ENCODE data around the gene SPOCK3.
"Not testable (repeated sequence)": the region's sequence is repeated elsewhere in the genome, so short reads cannot be mapped to it uniquely, and the experiment has no call there.

The SPOCK3 gene

DNA sequence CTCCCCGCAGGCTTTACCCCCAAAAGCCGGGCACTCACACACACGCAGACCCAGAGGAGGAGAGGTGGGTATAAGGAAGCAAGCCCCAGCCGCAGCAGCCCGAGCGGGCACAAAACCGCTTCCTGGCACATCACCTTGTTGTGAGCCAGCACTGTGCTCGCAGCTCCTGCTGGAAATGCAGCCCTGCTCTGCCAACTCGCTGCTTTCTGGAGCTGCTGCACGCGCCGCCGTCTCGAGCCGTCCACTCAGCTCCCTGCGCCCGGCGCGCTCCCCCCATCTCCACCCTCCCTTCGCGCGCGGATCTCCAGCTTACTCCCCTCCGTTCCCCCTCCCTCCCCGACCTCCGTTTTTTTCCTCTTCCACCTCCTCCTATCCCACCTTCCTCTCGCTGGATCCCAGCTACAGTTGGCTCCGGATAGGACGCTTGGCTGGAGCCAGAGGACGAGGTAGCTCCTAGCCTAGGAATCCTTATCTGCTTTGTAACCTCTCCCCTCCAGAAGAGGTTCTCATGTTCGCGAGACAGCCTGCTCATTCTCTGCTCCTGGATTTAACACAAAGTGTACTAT is at the start of gene SPOCK3:
SPOCK3 (minus strand) TSS at position 179 of the 566 bp plus-strand sequence.
- no peak for DNase-seq

DNA sequence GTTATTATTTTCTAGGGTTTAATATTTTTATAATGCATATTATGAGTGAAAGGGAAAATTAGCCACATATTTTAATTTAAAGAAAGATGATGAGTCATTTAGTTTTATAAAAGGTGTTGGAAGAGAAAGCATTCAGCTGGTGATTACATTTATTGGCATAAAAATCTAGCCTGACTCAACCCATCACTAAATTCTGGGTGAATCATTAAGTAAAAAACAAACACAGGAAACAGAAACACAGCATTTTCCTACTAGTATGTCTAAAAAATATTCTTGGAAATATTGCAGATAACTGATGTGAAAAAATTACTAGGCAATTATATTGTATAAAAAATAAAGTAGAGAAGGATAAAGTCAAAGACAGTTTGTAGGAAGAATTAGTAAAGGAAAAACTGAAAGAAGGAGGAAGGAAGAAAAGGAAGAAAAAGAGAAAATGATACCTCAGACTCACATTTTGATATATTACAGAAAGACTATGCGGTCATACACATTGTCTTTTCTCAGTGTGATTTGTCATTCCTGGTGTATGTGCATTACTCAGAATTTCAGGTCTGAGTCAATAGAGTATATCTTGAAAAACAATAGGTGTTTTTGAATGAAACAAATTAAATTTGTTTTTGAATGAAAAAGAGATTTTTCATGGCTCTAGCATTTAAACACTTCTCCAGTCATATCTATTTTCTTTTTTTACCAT is 48.0 kb upstream of the SPOCK3 start:
- no peak for DNase-seq

DNA sequence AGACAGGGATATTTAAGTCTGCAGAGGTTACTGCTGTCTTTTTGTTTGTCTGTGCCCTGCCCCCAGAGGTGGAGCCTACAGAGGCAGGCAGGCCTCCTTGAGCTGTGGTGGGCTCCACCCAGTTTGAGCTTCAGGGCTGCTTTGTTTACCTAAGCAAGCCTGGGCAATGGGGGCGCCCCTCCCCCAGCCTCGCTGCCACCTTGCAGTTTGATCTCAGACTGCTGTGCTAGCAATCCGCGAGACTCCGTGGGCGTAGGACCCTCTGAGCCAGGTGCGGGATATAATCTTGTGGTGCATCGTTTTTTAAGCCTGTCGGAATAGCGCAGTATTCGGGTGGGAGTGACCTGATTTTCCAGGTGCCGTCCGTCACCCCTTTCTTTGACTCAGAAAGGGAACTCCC is 47.3 kb upstream of the SPOCK3 start:
- not testable (repeated sequence) for DNase-seq

DNA sequence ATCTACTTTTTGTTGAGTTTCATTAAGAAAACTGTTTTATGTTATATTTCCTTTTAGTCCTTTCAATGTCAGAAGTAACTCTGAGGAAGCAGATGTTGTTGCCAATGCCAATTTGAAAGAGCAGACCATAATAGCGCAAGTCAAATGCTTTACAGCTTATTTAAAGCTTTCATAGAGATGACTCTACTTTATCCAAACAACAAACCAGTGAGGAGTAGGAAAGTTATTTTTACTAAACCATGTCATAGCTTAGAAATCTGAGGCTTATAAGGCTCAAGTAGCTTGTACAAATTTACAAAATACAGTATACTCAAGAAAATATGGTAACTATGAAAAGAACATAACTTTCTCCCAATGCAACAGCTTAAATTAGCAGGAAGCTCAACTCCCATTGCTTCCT is 40.1 kb upstream of the SPOCK3 start:
- no peak for DNase-seq

DNA sequence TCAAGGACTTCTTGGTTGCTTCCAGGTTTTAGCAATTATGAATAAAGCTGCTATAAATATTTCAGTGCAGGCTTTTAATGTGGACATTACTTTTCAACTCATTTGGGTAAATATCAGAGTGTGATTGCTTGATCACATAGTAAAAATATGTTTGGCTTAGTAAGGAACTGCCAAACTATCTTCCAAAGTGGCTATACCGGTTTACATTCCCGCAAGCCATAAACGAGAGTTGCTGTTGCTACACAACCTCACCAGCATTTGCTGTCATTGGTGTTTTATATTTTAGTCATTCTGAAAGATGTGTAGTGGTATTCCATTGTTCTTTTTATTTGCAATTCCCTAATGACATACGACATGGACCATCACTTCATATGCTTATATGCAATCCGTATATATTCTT is 30.9 kb upstream of the SPOCK3 start:
- DNase-seq, result no peak

DNA sequence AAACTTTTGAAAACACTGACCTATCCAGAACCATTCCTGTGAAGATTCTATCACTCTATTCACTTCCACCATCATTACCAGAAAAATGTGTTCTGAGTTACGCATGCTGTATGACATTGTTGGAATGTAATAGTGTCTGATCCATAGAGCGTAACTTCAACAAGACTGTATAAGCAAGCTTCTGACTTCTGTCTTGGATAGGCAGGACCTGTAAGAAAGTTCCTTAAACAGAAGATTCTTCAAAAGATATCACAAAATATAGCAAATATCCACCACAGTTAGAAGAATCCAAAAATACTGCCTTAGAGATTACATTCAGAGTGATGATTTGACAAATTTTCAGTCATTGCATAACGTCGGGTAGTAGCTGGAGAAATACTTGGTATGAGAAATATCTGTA is 14.0 kb upstream of the SPOCK3 start:
- DNase-seq, result no peak

DNA sequence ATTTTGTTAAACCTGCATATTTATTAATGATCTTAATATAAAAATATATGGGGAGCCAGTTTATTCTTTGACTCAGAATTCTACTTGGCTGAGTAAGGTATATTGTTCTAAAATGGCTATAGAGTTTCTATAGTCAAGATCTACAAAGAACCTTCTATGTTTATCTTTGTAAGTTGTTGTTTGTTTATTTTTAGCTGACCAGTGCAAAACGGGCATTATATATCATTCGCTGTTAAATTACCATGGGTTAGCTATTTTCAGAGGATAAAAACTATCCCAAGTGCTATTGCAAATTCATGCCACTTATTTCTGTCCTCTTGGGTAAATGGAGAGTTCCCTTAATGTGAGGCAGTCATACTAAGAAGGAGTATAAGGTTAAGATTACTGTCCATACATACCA is 5.3 kb upstream of the SPOCK3 start:
- DNase-seq, result no peak

DNA sequence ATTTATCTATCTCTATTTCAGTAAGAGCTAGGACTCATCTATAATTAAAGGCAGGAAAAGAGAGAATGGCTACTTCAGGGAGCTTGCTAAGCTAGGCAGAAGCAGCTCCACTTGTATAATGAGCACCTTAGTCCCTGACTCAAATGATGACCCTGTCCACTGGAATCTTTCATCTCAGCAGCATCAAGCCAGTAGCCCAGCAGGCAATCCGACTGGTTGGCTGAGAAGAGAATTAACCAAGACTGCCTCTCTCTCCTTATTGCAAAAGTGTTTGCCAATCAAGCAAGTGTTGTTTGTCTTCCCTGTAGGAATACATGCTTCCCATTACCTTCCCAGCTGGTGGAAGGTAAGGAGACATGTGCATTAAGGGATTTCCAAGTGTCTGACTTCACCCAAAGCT is 3.9 kb upstream of the SPOCK3 start:
- no peak for DNase-seq

DNA sequence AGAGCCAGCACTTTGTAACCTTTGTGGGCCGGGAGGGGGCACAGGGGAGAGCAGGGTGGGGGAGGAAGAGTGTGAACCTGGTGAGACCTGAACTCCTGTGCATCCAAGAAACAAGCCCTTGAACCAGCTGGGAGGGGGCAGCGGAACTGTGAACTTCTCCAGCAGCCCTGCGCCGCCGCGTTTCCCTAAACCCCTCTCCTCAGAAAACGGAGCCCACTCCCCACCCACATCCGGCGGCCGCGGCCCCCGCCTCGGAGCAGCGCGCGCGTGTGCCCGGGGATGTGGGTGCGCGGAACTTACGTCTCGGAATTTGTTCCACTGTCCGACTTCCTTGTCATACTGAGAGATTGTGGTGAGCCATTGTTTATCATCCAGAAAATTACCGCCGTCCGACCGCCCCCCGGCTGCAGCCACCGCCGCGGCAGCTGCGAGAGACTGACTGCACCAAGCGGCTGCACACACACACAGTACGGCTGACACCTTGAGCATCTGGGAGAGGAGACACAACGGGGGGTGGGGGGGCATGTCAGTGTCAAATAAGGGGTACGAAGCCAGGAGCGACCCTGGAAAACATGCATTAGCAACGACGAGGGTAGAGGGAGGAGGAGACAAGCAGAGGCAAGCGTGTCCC is 494 bp downstream of the SPOCK3 start:
- DNase-seq, result no peak

DNA sequence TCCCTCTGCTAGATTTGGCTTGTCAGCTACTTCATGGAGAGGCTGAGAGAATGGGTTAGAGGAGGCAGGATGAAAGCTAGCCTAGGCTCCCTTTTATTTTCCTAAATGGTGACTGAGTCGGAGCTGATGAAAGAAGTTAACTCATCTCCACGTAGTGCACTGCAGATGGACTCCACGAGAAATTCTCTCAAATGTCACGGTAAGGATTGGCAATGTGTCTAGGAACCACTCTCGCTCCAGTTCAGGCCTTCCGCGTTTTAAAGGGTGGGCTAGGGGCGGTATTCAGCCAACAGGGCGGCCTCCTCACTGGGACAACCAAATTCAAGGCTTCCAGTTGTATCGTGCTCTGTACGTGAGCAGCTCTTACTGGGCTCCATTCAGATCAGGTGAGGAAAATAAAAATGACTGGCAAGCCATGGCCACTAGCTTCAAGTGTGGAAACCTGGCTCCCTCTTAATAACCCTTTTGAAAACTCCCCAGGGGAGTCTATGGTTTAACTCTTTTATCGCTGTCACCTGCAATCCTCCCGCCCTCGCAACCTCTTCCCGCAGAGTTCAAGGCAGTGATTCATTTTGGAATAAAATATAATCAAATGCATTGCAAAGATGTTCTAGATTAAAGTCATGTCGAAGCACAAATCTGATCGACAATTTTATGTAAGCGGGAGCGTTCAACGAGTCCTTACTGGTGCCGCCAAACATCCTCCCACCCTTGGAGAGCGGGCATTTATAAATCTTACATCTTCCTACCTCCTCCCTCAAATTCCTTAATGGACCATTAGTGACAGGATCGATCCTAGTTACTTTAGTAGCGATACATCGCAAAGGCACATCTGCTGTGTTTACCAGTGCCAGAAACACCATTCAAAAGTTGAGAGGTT is 1.2 kb downstream of the SPOCK3 start:
- no peak for DNase-seq

DNA sequence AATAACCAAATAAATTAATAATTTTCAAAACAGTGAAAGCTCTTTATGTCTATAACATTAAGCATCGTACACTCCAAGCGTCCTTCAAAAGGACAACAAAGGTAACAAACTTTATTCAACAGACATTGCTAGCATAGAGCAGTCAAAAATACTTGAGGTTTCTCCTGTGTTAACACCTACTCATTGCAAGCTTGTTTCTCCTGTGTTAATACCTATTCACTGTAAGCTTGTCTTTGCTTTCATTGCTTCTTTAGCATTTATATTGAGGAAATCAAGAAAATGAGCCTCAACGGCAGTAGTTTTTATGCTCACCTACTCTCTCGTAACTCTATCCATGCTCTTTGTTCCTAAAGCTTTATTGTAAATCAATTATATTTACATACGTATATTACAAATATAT is 3.5 kb downstream of the SPOCK3 start:
- DNase-seq, result no peak

DNA sequence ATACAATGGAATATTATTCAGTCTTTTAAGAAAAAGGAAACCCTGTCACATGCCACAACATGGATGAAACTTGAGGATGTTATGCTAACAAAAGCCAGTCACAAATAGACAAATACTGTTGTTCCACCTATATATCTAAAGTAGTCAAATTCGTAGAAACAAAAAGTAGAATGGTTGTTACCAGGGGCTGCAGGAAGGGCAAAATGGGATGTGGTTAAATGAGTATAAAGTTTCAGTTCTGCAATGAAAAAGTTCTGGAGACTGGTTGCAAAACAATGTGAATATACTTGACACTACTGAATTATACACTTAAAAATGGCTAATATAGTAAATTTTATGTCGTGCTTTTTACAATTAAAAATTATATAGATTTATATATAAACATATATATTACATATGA is 12.2 kb downstream of the SPOCK3 start:
- DNase-seq, result peak; percentile 2

DNA sequence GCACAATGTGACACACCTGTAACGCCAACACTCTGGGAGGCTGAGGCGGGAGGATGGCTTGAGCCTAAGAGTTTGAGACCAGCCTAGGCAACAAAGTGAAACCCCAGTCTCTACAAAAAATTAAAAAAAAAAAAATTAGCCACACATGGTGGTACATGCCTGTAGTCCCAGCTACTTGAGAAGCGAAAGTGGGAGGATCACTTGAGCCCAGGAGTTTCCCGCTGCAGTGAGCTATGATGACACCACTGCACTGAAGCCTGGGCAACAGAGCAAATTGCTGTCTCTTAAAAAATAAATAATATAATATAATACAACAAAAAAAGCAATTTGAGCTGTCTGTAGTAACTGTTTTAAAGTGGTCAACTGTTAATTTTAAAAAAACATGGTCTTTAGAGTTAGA is 13.2 kb downstream of the SPOCK3 start:
- DNase-seq, result no peak

DNA sequence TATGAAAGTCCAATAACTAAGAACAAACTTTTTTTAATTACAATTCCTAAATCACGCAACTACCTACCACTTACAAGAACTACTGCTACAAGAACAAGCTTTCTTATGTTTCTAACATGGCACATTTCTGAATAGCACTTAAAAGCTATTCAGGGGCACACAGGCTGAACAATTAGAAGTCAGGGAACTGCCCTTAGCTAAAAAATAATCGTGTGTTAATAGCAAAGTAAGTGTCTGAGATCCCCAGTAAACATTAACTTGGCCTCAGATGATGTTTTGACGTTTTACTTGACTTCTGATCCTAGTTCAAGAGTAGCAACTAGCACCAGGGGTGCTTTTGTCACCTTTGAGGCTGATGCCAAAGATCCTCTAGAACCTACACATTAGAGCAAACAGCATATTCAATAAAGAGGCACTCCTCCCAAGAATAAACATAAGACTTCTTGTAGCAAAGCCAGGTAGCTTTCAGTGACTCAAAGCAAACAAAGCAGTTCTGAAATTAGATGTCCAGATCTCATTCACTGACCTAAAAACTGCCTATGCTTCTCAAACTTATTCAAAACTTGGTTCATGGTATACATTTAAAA is 16.2 kb downstream of the SPOCK3 start:
- DNase-seq, result no peak

DNA sequence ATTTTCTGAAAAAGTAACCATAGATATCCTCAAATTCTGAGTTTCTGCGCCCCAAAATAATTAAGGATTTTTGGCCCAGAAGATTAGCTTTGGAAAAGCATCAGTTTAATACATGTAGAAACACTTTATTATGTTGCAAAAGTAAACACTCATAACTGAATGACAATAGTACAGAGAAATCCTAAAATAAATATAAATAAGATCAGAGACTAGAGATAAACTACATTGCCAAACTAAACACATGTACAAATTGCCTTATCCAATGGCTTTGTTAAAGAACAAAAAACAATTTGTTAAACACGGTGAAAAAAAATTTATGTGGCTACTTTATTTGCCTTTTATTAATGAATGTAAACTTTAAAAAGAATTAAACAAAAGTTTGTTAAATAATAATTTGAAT is 17.5 kb downstream of the SPOCK3 start:
- no peak for DNase-seq

DNA sequence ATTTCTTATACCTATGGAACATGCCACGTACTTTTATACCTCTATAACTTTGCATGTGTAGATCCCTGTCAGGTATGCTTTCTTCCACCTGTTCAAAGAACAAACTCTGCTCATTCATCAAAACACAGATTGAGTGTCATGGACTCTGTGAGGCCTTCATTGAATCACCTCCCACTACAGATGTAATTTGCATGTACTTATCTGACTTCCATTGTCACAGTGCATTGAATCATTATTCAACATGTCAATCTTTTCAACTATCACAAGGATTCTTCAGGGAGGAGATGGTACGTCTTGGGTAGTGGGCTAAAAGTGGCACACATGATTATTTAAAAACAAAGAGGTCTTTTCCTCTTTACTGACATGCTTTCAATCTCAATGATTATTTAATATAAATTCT is 24.1 kb downstream of the SPOCK3 start:
- DNase-seq, result no peak

DNA sequence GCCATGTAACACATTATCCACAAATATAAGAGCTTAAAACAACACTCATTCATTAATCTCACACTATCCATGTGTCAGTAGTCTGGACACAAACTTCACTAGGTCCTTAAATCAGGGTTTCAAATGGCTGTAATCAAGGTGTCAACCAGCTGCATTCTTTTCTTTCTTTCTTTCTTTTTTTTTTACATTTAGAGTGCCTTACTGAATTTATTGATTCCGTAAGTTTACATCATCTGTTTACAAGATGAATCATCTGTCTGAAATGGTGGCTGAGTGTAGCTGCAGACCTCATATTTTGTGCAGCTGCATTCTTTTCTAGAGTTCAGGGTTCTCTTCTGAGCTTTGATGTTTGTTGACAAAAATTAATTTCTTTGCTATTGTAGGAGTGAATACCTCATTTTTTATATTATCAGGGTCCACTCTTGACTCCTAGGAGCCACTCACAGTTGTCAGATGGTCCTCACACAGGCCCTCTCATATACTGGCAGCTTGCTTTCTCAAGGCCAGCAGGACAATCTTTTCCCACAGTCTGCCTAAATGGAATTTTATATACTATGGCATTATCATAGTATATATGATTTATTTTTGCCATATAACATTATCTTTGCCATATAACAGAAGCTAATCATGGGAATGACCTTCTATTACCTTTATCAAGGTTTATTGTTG is 37.8 kb downstream of the SPOCK3 start:
- no peak for DNase-seq

DNA sequence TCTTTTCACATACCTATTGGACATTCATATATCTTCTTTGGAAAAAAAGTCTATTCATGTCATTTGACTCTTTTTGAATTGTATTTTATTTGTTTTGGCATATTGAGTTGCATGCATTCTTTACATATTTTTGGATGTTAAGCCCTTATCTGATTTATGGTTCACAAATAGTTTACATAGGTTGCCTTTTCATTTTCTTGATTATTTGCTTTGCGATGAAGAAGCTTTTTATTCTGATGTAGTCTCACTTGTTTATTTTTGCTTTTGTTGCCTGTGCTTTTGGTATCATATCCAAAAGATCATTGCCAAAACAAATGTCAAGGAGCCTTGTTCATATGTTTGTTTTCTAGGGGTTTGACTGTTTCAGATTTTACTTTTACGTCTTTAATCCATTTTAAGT is 43.9 kb downstream of the SPOCK3 start:
- no peak for DNase-seq

DNA sequence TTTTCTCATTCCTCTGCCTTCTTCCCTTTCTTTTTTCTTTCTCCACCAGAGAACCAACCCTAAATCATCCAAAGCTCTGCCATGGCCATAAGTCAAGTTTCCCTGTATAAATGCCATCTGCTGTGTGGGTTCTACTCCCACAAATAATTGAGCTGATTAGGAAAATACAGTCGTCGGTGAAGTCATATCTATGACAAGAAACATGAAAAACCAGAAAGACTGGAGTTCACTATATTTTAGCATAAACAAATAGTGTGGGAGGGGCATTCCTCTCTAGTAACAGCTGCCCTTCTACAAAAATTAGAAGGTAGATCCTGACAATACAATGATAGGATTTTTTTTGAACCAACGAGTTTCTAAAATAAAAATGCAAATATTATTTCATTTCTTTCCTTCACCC is 48.8 kb downstream of the SPOCK3 start:
- DNase-seq, result no peak

DNA sequence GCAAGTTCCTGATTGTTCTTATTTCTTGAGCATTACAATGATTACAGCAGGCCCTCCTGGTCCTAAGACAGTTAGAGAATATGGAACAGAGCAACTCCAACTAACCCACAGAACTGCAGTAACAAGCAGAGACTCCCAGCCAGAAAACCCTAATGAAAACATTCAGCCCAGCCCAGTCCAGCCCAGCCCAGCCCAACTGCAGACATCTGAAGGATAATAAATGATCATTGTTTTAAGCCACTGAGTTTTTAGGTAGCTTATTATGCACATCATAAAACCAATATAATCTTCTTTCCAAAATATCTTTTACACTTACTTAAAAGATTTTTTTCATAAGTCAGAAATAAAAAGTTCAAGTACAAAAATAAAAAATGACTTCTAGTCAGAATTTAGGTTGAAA is 51.3 kb downstream of the SPOCK3 start:
- no peak for DNase-seq

DNA sequence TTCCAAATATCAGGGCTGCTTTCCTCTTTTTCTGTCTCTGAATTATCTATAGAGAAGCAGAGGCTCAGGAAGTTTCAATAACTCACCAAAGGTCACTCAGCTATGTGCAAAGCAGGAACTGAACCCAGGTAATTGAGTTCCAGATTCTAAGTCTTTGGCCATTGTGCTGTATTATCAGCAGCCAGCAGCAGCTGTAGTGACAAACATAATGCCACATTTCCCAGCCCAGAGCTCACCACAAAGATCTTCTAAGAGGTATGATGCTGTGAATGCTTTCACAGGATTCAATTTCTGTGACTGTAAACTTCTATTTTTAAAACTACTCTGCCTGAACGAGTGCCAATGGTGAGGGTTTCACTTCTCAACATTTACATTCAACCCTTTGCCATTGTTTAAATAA is 56.4 kb downstream of the SPOCK3 start:
- no peak for DNase-seq

DNA sequence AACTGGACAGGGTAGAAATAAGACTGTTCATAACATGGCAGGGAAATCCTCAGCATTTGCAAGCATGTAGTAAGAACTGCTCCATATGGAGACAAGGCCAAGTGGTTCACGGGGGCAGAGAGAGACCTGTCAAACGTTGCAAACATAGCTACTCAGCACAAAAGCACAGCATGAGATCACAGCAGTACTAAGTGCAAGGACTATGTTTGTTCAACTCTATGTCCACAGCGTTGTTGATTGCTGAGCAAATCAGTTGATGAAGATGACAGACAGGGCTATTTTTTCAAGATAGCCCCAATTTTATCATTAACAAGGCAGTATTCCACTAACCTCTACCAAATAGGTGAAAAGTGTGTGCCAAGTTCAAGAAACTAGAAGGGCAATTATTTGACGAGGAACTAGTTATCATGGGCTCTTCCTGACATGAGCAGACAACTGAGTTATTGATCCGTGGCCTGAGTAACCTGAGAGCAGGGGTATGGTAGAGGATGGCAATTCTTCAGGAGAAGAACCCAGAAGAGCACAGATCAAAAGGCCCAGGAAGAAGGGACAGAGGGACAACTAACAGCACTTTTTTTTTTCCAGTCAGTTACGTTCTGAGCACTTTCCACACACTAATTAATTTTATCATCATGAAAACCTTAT is 57.4 kb downstream of the SPOCK3 start:
- DNase-seq, result no peak

All from CD4-positive, alpha-beta T cell treated with Interleukin-12 subunit alpha and Interleukin-12 subunit beta, for 1 hour (primary cell).